K562 (cell line): ENCODE measurements around the gene MBOAT1. TPM values are rescaled to one million over a fixed set of nuclear protein-coding genes. Genes with fewer than 3 reads are reported as not detected.
A peak's percentile ranks its signal among the peaks of the same experiment; 100 is the strongest.

Experiments used
- ATAC-seq: fragments of 200-7000 bp; cut with Tn5 transposase; 3 replicates; pipeline ENCODE4 v1.9.1; 2020; ENCODE audit warnings: moderate library complexity
- BruUV-seq: library from RNA; stranded (reverse); fragments of 400-500 nt; replicated peaks from 2 replicates; lab custom pipeline; 2021; lab: Mats Ljungman, UMichigan
- CTCF ChIA-PET: fragments of 300-600 bp; formaldehyde crosslinking; extraction: SDS; loops from one replicate; lab custom pipeline; 2021; ENCODE audit warnings: low intra/inter-chr PET ratio; lab: Yijun Ruan, JAX
- POLR2A ChIA-PET: fragments of 300-600, 350-650 bp; sonication (Branson Sonifier 250); formaldehyde crosslinking; extraction: SDS; loops from one replicate; lab custom pipeline; 2021; ENCODE audit warnings: antibody characterized with exemption, inconsistent platforms; lab: Yijun Ruan, JAX
- DNase-seq, 4 experiments: peaks; one replicate each; pipeline versions ENCODE4 v3.0.0 to v3.0.0-alpha.2; 2011 to 2018; ENCODE audit warnings: low spot score in 3 of 4, mixed read lengths in 3 of 4; ENCODE audit errors: extremely low read depth in 1 of 4
- FAIRE-seq: peaks from 2 replicates; lab custom pipeline; 2011; peaks lifted over from hg19 to GRCh38; lab: Jason Lieb, UNC
- H2AFZ ChIP-seq: 2 replicates; pipeline ENCODE4 v1.6.0; 2011; ENCODE audit warnings: low read depth, low read length, control low read depth, inconsistent platforms
- H3K27ac ChIP-seq: fragments of 200-600 bp; 3 replicates; pipeline ENCODE4 v1.8.0; 2011; ENCODE audit warnings: low read depth, mild to moderate bottlenecking, control low read depth, inconsistent platforms, low read length, moderate library complexity, mixed read lengths; ENCODE audit errors: extremely low read depth
- H3K27me3 ChIP-seq, 2 experiments: fragments of 300-600 bp in 1 of 2; 2 replicates in 1 of 2; 3 replicates in 1 of 2; pipeline versions ENCODE4 v1.6.0 to v1.8.0; 2011; ENCODE audit warnings: inconsistent platforms in 2 of 2, low read length in 2 of 2, mild to moderate bottlenecking in 1 of 2, mixed read lengths in 1 of 2, moderate library complexity in 1 of 2; ENCODE audit not compliant: control insufficient read depth in 2 of 2, insufficient read depth in 2 of 2
- H3K36me3 ChIP-seq: fragments of 300-600 bp; 3 replicates; pipeline ENCODE4 v1.8.0; 2011; ENCODE audit warnings: mild to moderate bottlenecking, low read length, inconsistent platforms; ENCODE audit not compliant: control insufficient read depth, insufficient read depth
- H3K4me1 ChIP-seq, 2 experiments: fragments of 200-600 bp in 1 of 2; replicated peaks in 1 of 2; 2 replicates in 1 of 2; 3 replicates in 1 of 2; pipeline versions ENCODE4 v1.5.1 to v1.8.0; 2011; ENCODE audit warnings: inconsistent platforms in 2 of 2, low read length in 2 of 2, mild to moderate bottlenecking in 1 of 2, mixed read lengths in 1 of 2, moderate library complexity in 1 of 2; ENCODE audit not compliant: control insufficient read depth in 2 of 2, insufficient read depth in 2 of 2
- H3K4me2 ChIP-seq: 2 replicates; pipeline ENCODE4 v1.6.1; 2011; ENCODE audit warnings: low read length, control low read depth, inconsistent platforms, mixed read lengths; ENCODE audit not compliant: insufficient read depth
- H3K4me3 ChIP-seq: fragments of 200-600 bp; sonication (generic), shearing (Covaris generic); 2 replicates; pipeline ENCODE4 v1.5.1; 2016; ENCODE audit warnings: control low read depth, inconsistent platforms
- H3K79me2 ChIP-seq: fragments of 200-600 bp; 3 replicates; pipeline ENCODE4 v1.8.0; 2011; ENCODE audit warnings: low read length, inconsistent platforms; ENCODE audit not compliant: control insufficient read depth, insufficient read depth
- H3K9ac ChIP-seq, 2 experiments: 2 replicates each; pipeline versions ENCODE4 v1.6.0 to v1.6.1; 2011; ENCODE audit warnings: low read depth in 2 of 2, low read length in 2 of 2, control low read depth in 1 of 2, inconsistent platforms in 1 of 2, mild to moderate bottlenecking in 1 of 2, mixed read lengths in 1 of 2; ENCODE audit not compliant: insufficient read depth in 1 of 2
- H3K9me1 ChIP-seq: one replicate; pipeline ENCODE4 v1.6.0; 2011; ENCODE audit warnings: inconsistent platforms, mild to moderate bottlenecking, low read length, moderate library complexity; ENCODE audit not compliant: control insufficient read depth, insufficient read depth
- H3K9me3 ChIP-seq: replicated peaks from 2 replicates; pipeline ENCODE4 v1.5.1; 2011; ENCODE audit warnings: low read depth, low read length, inconsistent platforms; ENCODE audit not compliant: control insufficient read depth, insufficient read depth
- H4K20me1 ChIP-seq: replicated peaks from 2 replicates; pipeline ENCODE4 v1.6.1; 2011; ENCODE audit warnings: low read length, inconsistent platforms, mixed read lengths; ENCODE audit not compliant: control insufficient read depth, insufficient read depth
- MAFG ChIP-seq: fragments of 450-650 bp; conservative IDR thresholded peaks from 2 replicates; pipeline ENCODE4 v1.6.1; 2016; ENCODE audit warnings: missing genetic modification characterization, missing compliant biosample characterization
- MCM3 ChIP-seq: fragments of 450-650 bp; IDR thresholded peaks from 2 replicates; pipeline ENCODE4 v1.6.1; 2016
- MIER1 ChIP-seq: fragments of 450-650 bp; IDR thresholded peaks from 2 replicates; pipeline ENCODE4 v1.6.1; 2016; ENCODE audit warnings: antibody characterized with exemption, mild to moderate bottlenecking, low read depth
- NR1H2 ChIP-seq: sonication (generic); formaldehyde crosslinking; IDR thresholded peaks from 2 replicates; pipeline ENCODE4 v1.4.0; 2020; ENCODE audit warnings: mild to moderate bottlenecking, missing genetic modification reagents
- OTX1 ChIP-seq: fragments of 450-650 bp; formaldehyde crosslinking; IDR thresholded peaks from 2 replicates; pipeline ENCODE4 v1.4.0; 2022; ENCODE audit warnings: mild to moderate bottlenecking
- POLR2H ChIP-seq: IDR thresholded peaks from 2 replicates; pipeline ENCODE4 v1.6.1; 2016; ENCODE audit warnings: missing genetic modification characterization, low read depth, mild to moderate bottlenecking, control low read depth, missing compliant biosample characterization, moderate library complexity
- RB1 ChIP-seq: fragments of 450-650 bp; IDR thresholded peaks from 2 replicates; pipeline ENCODE4 v1.6.1; 2017; ENCODE audit warnings: low read depth, mild to moderate bottlenecking
- RBM17 ChIP-seq: fragments of 200-400 bp; formaldehyde crosslinking; IDR thresholded peaks from 2 replicates; pipeline ENCODE4 v1.6.1; 2017; ENCODE audit warnings: low read depth, mild to moderate bottlenecking, low read length, borderline replicate concordance
- SMC3 ChIP-seq: conservative IDR thresholded peaks from 2 replicates; pipeline ENCODE4 v1.6.1; 2011; ENCODE audit warnings: low read depth, low read length, improper control_type of control experiment; ENCODE audit not compliant: insufficient read depth
- ZNF133 ChIP-seq: fragments of 250-450 bp; sonication (Bioruptor Pico); IDR thresholded peaks from 2 replicates; pipeline ENCODE4 v1.4.0; 2020; ENCODE audit warnings: mild to moderate bottlenecking
- ZNF140 ChIP-seq: fragments of 250-450 bp; sonication (Bioruptor Pico); IDR thresholded peaks from 2 replicates; pipeline ENCODE4 v1.8.0; 2021; ENCODE audit warnings: moderate library complexity, mild to moderate bottlenecking, inconsistent platforms
- ZNF408 ChIP-seq: fragments of 250-450 bp; sonication (Bioruptor Pico); IDR thresholded peaks from 2 replicates; pipeline ENCODE4 v1.4.0; 2020; ENCODE audit warnings: low read depth, mild to moderate bottlenecking, moderate library complexity
- ZNF780A ChIP-seq: fragments of 250-450 bp; sonication (Bioruptor Pico); IDR thresholded peaks from 2 replicates; pipeline ENCODE4 v1.5.0; 2021; ENCODE audit warnings: mild to moderate bottlenecking
- WGBS: fragments of 100-300 bp; shearing (Covaris generic); methylation state at CpG from one replicate; pipeline ENCODE4 v1.1.6; 2016; ENCODE audit warnings: low coverage, mixed read lengths; ENCODE audit not compliant: insufficient coverage; ENCODE audit errors: missing lambda C conversion rate; 5-methylcytosine and 5-hydroxymethylcytosine counted together
- in situ Hi-C: fragments of 300-500 bp; cut with MboI; formaldehyde crosslinking; loops from 4 replicates; pipeline ENCODE4 v1.15.0; 2018; ENCODE audit warnings: inconsistent platforms, mixed read lengths
- intact Hi-C: fragments of 100-400 bp; cut with micrococcal nuclease; formaldehyde crosslinking; loops from 2 replicates; pipeline ENCODE4 v1.14.2; 2022
- polyA plus RNA-seq, 8 experiments: library from polyadenylated mRNA; depleted of rRNA in 4 of 8; stranded (reverse) in 5 of 8; unstranded in 3 of 8; fragments of >200 nt; fragmentation: Nextera tagmentation in 2 of 8; fragmentation: Illumina TruSeq in 1 of 8; extraction: Ambion mirVana in 2 of 8; extraction: Trizol in 1 of 8; gene quantifications; 2 replicates each; pipeline versions ENCODE4 v1.2.1 to v1.2.3, GENCODE V29; 2011 to 2014; ENCODE audit warnings: inconsistent platforms in 1 of 8, missing spikeins in 1 of 8
- total RNA-seq, 7 experiments: library from RNA; depleted of rRNA in 6 of 7; stranded (reverse); fragments of >200 nt in 6 of 7; fragmentation: Illumina TruSeq in 2 of 7; extraction: Trizol in 2 of 7; gene quantifications; 2 replicates each; pipeline versions ENCODE4 v1.2.1 to v1.2.3, GENCODE V29; 2011 to 2021; ENCODE audit warnings: low replicate concordance in 1 of 7
- TF ChIP-seq, protein P1 (sequence below): sonication (generic); formaldehyde crosslinking; IDR thresholded peaks from 2 replicates; pipeline ENCODE4 v1.8.0; 2022; ENCODE audit warnings: missing genetic modification reagents, mild to moderate bottlenecking, moderate library complexity, borderline replicate concordance
- TF ChIP-seq, protein P2 (sequence below): IDR thresholded peaks from 3 replicates; pipeline ENCODE4 v1.6.1; 2011; ENCODE audit warnings: borderline replicate concordance, mild to moderate bottlenecking; ENCODE audit not compliant: insufficient read length, insufficient read depth
- TF ChIP-seq, protein P3 (sequence below): fragments of 250-450 bp; sonication (Bioruptor Pico); IDR thresholded peaks from 2 replicates; pipeline ENCODE4 v1.5.0; 2021

Gene MBOAT1
- total and polyA plus RNA-seq, 9 of the 15 experiments (the other 6 are each of a cell fraction or from before 2014, with no cell fraction given): 0.13 to 16.5 (median 10.3) TPM

DNA sequence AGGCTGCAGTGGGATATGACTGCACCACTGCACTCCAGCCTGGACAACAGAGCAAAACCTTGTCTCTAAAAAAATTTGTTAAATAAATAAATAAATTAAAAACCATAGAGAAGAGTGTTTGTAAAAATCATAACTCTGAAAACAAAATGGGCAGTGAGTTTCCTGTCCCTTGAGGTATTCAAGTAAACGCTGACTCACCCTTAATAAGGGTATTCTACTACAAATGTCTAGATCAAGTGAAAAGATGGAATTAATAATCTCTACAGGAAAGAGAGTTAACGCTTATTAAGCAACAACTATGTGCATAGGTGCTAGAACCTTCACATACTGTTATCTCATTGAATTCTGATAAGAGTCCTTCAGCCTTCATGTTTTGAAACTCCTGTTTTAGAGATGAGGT, 19.9 kb upstream of the MBOAT1 start (continued):
- TF ChIP-seq, protein P1, sequence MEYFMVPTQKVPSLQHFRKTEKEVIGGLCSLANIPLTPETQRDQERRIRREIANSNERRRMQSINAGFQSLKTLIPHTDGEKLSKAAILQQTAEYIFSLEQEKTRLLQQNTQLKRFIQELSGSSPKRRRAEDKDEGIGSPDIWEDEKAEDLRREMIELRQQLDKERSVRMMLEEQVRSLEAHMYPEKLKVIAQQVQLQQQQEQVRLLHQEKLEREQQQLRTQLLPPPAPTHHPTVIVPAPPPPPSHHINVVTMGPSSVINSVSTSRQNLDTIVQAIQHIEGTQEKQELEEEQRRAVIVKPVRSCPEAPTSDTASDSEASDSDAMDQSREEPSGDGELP (CRISPR knock-in tag): no peak
- TF ChIP-seq NR1H2 (CRISPR knock-in tag) (no peak), ZNF133 (no peak), MAFG (tag) (peak; percentile 55), RBM17 (no peak), SMC3 (no peak), ZNF408 (no peak), ZNF780A (no peak), MIER1 (no peak), OTX1 (CRISPR knock-in tag) (no peak)

DNA sequence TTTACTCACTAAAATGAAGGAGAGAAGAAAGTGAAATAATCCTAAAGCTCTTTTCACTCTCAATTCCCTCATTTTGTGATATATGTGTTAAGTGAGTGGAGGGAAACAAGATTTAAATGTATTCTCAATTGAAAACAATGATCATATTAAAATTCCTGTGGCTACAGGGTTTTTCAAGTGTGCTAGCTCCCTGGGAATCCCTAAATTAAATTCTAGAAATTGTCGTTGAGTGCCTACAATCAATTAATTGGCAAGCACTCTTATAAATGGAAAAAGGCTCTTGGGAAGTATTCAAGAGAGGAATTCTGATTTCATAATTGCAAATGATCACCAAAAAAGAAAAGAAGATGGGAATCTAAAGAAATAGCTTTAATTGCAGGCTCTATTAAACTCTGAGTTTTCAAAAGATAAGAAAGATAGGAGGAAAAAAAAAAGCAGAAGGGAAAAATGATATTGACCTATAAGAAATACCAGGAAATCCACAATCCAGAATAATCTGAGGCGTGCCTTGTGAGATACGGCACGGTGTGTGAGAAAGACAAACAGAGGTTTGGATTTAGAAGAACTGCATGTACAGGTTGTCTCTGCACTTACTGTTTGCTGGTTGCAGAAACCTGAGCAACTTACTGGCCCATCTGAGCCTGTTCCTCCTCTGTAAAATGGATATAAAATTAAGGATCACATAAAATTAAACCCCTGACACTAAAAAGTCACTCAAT, 18.3 kb upstream of the MBOAT1 start:
- Histone ChIP-seq H3K27me3 (no peaks in the 10 kb centered on the region), H3K79me2 (no peaks in the 10 kb centered on the region), H3K9me3 (no peaks in the 10 kb centered on the region), H3K4me3 (no peak overlapping the region), H3K9ac (no peak overlapping the region), H3K9me1 (no peaks in the 10 kb centered on the region), H4K20me1 (no peaks in the 10 kb centered on the region), H3K36me3 (no peaks in the 10 kb centered on the region), H3K4me1 (peaks cover 0 to 3% of the 10 kb centered on the region in 2 experiments; a peak in 3 of 5 replicates), H3K4me2 (no peak overlapping the region), H2AFZ (no peak overlapping the region), H3K27ac (no peak overlapping the region)
- no peak for DNase-seq
- ChIA-PET CTCF (no interaction called here), POLR2A (interaction anchor here (1.0 kb wide), 1 partner anchor 17 kb away, joined by 7 read pairs; no protein-coding TSS in a partner anchor)
- BruUV-seq: no TSS peak
- in situ Hi-C loops (no loop called here), intact Hi-C loops (no loop called here)
- TF ChIP-seq, protein P2, sequence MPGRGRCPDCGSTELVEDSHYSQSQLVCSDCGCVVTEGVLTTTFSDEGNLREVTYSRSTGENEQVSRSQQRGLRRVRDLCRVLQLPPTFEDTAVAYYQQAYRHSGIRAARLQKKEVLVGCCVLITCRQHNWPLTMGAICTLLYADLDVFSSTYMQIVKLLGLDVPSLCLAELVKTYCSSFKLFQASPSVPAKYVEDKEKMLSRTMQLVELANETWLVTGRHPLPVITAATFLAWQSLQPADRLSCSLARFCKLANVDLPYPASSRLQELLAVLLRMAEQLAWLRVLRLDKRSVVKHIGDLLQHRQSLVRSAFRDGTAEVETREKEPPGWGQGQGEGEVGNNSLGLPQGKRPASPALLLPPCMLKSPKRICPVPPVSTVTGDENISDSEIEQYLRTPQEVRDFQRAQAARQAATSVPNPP: no peak
- TF ChIP-seq ZNF140: no peak
- TF ChIP-seq POLR2H (tag): no peak
- TF ChIP-seq RB1: no peak
- TF ChIP-seq, protein P3, sequence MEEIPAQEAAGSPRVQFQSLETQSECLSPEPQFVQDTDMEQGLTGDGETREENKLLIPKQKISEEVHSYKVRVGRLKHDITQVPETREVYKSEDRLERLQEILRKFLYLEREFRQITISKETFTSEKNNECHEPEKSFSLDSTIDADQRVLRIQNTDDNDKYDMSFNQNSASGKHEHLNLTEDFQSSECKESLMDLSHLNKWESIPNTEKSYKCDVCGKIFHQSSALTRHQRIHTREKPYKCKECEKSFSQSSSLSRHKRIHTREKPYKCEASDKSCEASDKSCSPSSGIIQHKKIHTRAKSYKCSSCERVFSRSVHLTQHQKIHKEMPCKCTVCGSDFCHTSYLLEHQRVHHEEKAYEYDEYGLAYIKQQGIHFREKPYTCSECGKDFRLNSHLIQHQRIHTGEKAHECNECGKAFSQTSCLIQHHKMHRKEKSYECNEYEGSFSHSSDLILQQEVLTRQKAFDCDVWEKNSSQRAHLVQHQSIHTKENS: no peak
- no peak for TF ChIP-seq MCM3
- 33% methylated on average over 4 of the region's 4 CpGs for WGBS
- no peak for ATAC-seq
- FAIRE-seq: peak; percentile 15
